Activated naive CD8-positive, alpha-beta T cell treated with anti-CD3 and anti-CD28 coated beads for 36 hours (primary cell): ENCODE results near the gene RAB6B. TPM values are rescaled to one million over a fixed set of nuclear protein-coding genes. Genes with fewer than 3 reads are reported as not detected.

ENCODE experiments used
- DNase-seq: peaks from one replicate; pipeline ENCODE4 v3.0.0; 2021
- H3K27ac Mint-ChIP-seq: one replicate; pipeline ENCODE4 v1.8.0; 2022; ENCODE audit warnings: mild to moderate bottlenecking, moderate library complexity, mixed read lengths
- H3K27me3 Mint-ChIP-seq: one replicate; pipeline ENCODE4 v1.8.0; 2022; ENCODE audit warnings: mild to moderate bottlenecking, mixed read lengths
- H3K36me3 Mint-ChIP-seq: one replicate; pipeline ENCODE4 v1.8.0; 2021; ENCODE audit warnings: mild to moderate bottlenecking, mixed read lengths
- H3K4me1 Mint-ChIP-seq: one replicate; pipeline ENCODE4 v1.8.0; 2021; ENCODE audit warnings: mixed read lengths
- H3K4me3 Mint-ChIP-seq: one replicate; pipeline ENCODE4 v1.8.0; 2022; ENCODE audit warnings: mild to moderate bottlenecking, moderate library complexity, mixed read lengths
- H3K9me3 Mint-ChIP-seq: one replicate; pipeline ENCODE4 v1.8.0; 2022; ENCODE audit warnings: mixed read lengths
- total RNA-seq, 2 experiments: library from RNA; stranded (reverse); gene quantifications; one replicate each; pipeline ENCODE4 v1.2.3, GENCODE V29; 2021

The RAB6B gene
- total RNA-seq, 2 experiments from 2014 or later, result 0.08 to 0.29 TPM

DNA sequence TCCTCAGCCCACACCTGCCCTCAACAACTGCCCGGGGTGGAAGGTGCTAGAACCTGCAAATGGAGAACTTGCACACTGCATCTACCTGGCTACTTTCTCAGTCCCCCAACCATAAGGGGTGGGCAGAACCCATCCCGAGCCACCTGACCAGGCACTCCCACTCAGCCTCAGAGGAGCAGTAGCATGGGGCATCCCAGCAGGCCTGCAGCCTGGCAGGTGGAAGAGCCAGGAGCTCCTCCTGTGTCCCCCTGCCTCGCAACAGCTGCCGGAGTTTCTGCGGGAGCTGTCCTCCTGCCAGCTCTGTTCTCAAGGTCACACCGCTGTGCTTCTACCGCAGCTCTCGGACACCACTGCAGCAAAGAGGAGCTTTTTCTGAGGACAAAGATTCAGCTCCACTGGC, 27.5 kb downstream of the RAB6B start:
- no peaks in the 10 kb centered on the region for H3K4me1 Mint-ChIP-seq
- DNase-seq, result no peak
- no peaks in the 10 kb centered on the region for H3K36me3 Mint-ChIP-seq
- no peaks in the 10 kb centered on the region for H3K27me3 Mint-ChIP-seq
- no peak overlapping the region for H3K4me3 Mint-ChIP-seq
- H3K9me3 Mint-ChIP-seq, result no peaks in the 10 kb centered on the region
- H3K27ac Mint-ChIP-seq, result no peak overlapping the region

DNA sequence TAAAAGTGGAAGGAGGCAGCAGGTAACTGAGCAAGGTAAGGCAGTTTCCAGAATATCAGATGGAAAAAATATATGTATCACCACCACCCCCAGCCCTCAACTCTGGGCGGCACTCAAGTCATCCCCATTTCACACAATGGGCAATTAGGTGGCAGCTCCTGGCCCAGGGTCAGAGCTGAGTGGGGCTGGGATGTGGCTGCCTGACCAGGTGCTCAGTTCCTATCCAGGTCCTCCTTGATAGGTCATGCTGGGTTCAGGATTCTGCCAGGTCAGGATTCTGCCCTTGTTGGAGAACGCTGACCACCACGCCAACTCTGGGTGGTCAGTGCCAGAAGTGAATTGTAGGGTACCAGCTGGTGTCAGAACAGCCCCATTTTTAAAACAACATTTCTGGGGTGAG, 29.5 kb downstream of the RAB6B start:
- H3K27me3 Mint-ChIP-seq, result no peaks in the 10 kb centered on the region
- H3K9me3 Mint-ChIP-seq, result no peaks in the 10 kb centered on the region
- no peaks in the 10 kb centered on the region for H3K36me3 Mint-ChIP-seq

DNA sequence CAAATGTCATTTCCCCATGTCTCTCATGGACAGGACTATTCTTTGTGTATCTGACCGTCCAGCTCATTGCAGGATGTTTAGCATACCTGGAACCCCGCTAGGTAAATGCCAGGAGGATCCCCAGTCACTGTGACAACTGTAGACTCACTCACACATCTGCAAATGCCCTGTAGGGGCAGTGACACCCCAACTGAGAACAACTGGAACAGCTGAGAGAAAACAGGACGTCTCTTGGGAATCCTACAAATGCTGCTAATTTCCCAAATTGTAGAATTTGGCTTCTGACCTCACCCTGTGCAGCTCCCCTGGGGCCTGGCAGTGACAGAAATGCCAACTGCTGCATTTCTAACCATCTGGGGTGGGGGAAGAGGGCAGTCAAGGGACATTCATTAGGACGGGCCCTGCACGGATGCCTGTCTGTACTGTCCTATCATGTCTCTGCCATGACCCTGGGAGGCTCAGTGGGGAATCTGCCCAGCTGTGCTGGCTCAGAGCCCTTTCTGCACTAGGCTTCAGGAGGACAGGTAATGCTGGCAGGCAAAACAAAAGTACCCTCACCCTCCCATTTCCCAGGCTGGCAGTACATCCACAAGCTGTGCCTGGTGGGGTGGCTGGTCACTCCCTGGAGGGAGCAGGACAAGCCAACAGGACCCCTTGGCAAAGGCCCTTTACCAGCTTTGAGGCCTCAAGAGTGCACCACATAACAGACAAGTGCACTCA, 30.4 kb downstream of the RAB6B start:
- no peak overlapping the region for H3K27ac Mint-ChIP-seq
- H3K4me1 Mint-ChIP-seq, result no peaks in the 10 kb centered on the region
- no peaks in the 10 kb centered on the region for H3K27me3 Mint-ChIP-seq
- no peak for DNase-seq
- no peaks in the 10 kb centered on the region for H3K36me3 Mint-ChIP-seq
- no peaks in the 10 kb centered on the region for H3K9me3 Mint-ChIP-seq
- no peak overlapping the region for H3K4me3 Mint-ChIP-seq

More for the DNA sequence above, 29.5 kb downstream of the RAB6B start:
- no peak overlapping the region for H3K4me3 Mint-ChIP-seq
- H3K4me1 Mint-ChIP-seq, result no peaks in the 10 kb centered on the region
- no peak for DNase-seq
- no peak overlapping the region for H3K27ac Mint-ChIP-seq

DNA sequence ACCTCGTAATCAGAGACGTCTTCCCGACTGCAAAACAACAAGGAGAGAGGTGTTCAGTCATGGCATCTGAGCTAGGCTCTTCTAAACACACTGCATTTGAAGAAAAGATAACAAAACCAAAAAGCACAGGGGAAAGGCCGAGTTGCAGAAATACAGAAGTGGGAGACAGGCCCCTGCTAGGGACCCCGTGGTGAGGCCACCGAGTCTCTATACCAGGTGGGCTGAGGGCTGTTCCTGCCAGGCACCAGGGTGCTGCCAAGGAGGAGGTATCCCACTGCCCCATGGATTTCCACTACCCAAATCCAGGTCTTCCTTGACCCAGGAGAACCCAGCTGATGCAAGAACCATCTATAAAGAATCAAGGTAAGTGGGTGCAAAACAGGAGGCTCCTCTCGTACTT, 31.1 kb downstream of the RAB6B start:
- no peak for DNase-seq
- Mint-ChIP-seq H3K9me3 (no peaks in the 10 kb centered on the region), H3K27me3 (no peaks in the 10 kb centered on the region), H3K4me3 (no peak overlapping the region), H3K27ac (no peak overlapping the region), H3K4me1 (no peaks in the 10 kb centered on the region), H3K36me3 (no peaks in the 10 kb centered on the region)

DNA sequence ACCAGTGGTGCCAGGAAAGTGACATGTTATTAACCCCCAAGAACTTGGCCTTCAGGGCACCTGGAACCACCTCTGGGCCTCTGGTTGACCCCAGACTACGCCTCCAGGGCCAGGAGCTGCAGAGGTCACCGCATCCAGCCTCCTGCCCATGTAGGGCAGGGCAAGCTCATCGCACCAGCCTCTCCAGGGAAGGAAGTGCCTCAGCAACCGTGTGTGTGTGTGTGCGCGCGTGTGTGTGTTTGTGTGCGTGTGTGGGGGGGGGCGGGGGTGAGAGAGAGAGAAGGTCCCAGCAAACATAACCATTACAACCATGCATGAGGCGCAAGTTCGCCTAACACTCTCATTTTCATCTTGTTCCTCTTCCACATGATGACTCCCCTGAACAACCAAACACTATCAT, 31.8 kb downstream of the RAB6B start:
- H3K36me3 Mint-ChIP-seq, result no peaks in the 10 kb centered on the region
- no peaks in the 10 kb centered on the region for H3K4me1 Mint-ChIP-seq
- no peaks in the 10 kb centered on the region for H3K9me3 Mint-ChIP-seq
- no peak overlapping the region for H3K27ac Mint-ChIP-seq
- DNase-seq, result no peak
- no peak overlapping the region for H3K4me3 Mint-ChIP-seq
- H3K27me3 Mint-ChIP-seq, result no peaks in the 10 kb centered on the region

DNA sequence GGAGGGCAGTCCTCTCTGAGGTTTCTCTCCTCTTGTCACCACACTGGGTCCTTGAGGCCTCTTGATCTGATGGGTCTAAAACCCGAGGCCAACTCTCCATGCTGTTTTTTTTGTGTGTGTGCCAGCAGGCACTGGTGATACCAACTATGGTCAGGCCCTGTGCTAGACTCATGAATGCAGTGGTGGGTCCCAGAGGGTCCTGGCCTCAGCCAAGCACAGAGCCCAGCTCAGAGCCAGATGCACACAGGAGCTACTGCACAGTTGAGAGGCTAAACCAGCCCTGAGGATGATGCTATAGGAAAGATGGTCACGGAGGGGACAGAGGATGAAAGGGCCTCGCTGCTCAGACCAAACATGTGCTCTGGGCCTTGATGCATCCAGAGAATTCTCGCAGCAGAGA, 33.5 kb downstream of the RAB6B start:
- Mint-ChIP-seq H3K36me3 (no peaks in the 10 kb centered on the region), H3K27ac (no peak overlapping the region), H3K4me1 (peaks cover 6% of the 10 kb centered on the region), H3K27me3 (no peaks in the 10 kb centered on the region), H3K9me3 (no peaks in the 10 kb centered on the region), H3K4me3 (no peak overlapping the region)
- no peak for DNase-seq

DNA sequence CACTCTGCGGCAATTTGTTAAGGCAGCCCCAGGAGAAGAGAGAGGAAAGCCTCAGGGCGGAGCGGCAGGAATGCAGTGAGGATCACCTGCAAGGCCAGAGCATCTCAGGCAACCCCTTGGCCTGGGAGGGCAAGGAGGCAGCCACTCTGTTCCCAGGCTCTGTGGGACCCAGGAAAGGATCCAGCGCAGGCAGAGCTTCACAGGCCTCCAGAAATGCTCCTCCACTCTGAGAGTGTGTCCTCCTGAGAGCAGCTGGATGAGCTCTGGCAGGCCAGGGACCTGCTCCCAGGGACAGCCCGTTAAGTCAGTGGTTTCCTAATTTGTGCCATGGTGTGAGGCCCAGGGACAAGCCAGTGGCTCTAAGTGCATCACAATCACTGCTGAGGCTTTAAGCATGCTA, 35.2 kb downstream of the RAB6B start:
- no peak for DNase-seq
- Mint-ChIP-seq H3K4me1 (peaks cover 6% of the 10 kb centered on the region), H3K27me3 (no peaks in the 10 kb centered on the region), H3K36me3 (no peaks in the 10 kb centered on the region), H3K27ac (no peak overlapping the region), H3K4me3 (no peak overlapping the region), H3K9me3 (no peaks in the 10 kb centered on the region)

DNA sequence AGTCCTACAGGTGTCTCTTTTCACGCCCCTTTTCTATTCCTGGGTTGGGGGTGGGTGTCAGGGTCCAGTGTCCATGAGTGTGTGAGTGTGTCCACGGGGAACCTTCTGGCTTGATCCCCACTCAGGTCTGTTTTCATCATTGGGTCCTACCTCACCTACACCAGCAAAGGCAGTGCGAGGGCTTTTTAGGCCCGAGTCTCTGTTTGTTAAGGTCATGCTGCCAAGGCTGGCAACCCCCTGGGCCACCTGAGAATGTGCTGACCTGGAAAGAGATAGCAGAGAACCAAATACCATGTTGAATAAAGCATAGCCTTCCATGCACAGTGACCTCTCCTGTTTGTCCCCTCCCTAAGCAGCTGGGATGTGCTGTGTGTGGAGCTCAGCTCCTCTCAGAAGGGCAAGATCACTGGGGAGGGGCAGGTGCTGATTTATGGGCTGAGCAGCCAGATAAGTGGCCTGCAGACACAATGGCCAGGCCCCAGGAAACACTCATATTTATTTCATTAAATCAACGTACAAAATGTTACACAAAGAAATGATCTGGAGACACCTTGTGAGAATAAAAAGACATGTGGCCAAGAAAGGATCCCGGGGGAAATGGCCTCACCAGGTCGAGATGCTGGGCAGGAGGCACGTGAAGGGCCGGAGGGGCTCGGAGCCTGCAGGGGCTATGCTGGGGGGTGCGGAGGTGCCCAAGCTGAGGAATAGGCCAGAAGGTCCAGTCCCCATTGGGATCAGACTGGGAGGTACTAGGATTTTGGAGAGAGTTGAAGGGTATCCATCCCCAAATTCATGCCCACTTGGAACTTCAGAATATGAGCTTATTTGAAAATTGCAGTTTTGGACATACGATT, 36.1 kb downstream of the RAB6B start:
- Mint-ChIP-seq H3K27me3 (no peaks in the 10 kb centered on the region), H3K4me1 (peaks cover 6% of the 10 kb centered on the region), H3K27ac (no peak overlapping the region), H3K9me3 (no peaks in the 10 kb centered on the region), H3K36me3 (no peaks in the 10 kb centered on the region), H3K4me3 (no peak overlapping the region)
- DNase-seq, result no peak

DNA sequence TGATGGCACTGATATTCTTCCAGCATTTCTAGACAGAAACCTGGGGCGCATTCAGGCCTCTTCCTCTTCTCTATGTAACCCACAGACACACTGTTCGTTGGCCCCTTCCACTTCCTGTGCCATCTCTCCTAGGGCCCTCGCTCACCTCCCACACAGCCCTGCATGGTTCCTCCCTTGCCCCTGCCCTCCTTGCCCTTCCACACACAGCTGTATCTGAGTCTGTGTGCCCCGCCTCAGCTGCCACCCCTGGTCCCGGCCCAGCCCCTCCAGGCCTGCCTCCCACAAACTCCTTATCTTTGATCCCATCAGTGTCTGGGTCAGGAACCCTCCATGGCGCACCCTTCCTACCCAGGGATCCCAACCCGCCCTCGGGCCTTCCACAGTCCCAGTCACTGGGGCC, 37.9 kb downstream of the RAB6B start:
- H3K4me1 Mint-ChIP-seq, result peaks cover 6% of the 10 kb centered on the region
- DNase-seq, result no peak

DNA sequence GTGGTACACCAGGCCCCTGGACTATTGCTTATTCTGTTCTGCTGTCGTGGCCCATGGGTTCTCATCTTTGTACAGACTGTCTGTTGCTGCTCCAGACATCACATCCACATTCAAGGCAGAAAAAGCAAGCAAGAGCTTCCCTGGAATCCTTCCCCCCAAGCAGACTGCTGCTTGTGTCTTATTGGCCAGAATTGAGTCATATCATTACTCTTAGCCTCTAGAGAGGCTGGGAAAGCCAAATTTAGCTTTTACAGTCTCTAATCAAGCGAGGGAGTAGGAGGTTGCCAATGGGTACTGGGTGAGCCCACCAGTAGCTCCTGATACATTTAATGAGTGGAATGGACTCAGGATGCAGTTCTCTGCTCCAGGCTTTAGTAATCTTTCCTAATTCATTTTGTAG, 39.4 kb downstream of the RAB6B start:
- Mint-ChIP-seq H3K27me3 (no peaks in the 10 kb centered on the region), H3K9me3 (no peaks in the 10 kb centered on the region), H3K4me3 (no peak overlapping the region), H3K4me1 (peaks cover 6% of the 10 kb centered on the region), H3K36me3 (no peaks in the 10 kb centered on the region), H3K27ac (no peak overlapping the region)
- DNase-seq, result no peak

More for the DNA sequence above, 37.9 kb downstream of the RAB6B start:
- Mint-ChIP-seq H3K27me3 (no peaks in the 10 kb centered on the region), H3K9me3 (no peaks in the 10 kb centered on the region), H3K4me3 (no peak overlapping the region), H3K27ac (peak overlapping the region; percentile 38), H3K36me3 (no peaks in the 10 kb centered on the region)

DNA sequence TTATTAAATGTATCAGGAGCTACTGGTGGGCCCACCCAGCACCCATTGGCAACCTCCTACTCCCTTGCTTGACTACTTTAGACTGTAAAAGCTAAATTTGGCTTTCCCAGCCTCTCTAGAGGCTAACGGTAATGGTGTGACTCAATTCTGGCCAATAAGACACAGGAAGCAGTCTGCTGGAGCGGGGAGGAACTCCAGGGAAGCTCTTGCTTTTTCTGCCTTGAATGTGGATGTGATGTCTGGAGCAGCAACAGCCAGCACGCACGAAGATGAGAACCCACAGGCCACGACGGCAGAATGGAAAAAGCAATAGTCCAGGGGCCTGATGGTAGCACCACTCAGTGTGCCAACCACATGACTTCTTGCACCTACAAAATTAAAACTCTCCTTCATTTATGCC, 39.9 kb downstream of the RAB6B start:
- Mint-ChIP-seq H3K9me3 (no peaks in the 10 kb centered on the region), H3K27me3 (no peaks in the 10 kb centered on the region), H3K4me3 (no peak overlapping the region), H3K27ac (no peak overlapping the region), H3K36me3 (no peaks in the 10 kb centered on the region), H3K4me1 (peaks cover 6% of the 10 kb centered on the region)
- no peak for DNase-seq

DNA sequence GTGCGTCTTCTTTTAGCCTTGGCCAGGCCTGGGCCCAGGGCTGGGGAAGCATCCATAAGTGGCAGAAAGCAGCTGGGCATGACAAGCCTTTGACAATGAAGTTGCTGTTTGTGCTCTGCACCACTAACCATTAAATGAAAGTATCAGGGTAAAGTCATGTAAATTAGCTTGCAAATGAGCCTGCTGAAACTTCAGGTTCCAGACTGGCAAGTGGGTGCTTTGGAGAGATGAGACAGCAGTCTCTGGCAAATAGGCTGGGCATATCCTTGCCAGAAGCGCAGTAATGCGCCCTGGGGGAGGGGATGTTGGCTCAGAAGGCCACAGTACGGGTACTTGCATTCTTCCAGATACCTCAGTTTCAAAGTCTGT, 40.7 kb downstream of the RAB6B start:
- Mint-ChIP-seq H3K36me3 (no peaks in the 10 kb centered on the region), H3K4me1 (peaks cover 6% of the 10 kb centered on the region), H3K27me3 (no peaks in the 10 kb centered on the region), H3K4me3 (no peak overlapping the region), H3K27ac (no peak overlapping the region), H3K9me3 (no peaks in the 10 kb centered on the region)
- no peak for DNase-seq

DNA sequence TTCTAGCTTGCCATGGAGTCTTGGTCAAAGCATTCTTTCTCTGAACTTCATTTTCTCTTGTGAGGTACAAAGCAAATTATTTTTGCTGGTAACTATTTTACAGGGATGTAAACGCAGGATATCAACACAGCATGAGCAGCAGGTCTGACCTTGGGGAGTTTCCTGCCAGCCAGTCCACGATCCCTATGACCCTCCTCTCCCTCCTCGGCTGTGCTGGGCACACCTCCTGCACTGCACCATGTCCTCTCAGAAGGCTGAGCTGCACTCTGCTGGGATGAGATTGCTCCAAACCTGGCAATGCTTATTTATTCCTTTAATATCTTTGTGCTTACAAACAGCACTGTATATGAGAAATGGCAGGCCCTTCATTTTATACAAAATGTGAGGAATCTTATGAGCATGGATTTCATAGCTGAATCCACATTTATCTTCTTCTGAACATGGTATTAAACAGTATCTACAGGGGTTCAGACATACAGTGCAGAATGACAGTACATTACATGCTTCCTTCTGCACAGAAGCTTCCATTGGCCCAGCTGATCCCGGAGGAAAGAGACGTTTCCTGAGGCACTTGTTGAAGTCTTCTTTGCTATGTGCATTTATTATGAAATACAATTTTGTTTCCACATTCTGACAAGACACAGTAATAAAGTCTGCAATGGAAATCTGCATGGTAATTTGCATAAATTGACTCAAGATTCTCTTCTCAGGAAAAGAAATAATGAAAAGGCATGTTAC, 41.2 kb downstream of the RAB6B start:
- H3K4me1 Mint-ChIP-seq, result peaks cover 6% of the 10 kb centered on the region

DNA sequence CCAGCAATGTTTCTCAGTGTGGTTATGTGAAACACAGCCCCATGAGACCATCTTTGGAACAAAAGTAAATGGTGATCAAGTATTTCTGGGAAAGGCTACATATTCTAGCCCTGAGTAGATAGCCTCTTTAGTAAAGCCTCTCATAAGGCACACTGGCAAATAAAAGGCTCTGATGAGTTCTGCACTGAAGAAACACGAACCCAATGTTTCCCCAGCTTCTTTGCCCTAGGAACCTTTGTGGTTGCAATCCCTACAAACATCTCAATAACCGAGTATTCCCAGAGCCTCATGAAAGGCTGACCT, 41.8 kb downstream of the RAB6B start:
- H3K27me3 Mint-ChIP-seq, result no peaks in the 10 kb centered on the region
- no peak for DNase-seq
- no peaks in the 10 kb centered on the region for H3K36me3 Mint-ChIP-seq
- H3K4me3 Mint-ChIP-seq, result no peak overlapping the region
- H3K9me3 Mint-ChIP-seq, result no peaks in the 10 kb centered on the region
- peaks cover 6% of the 10 kb centered on the region for H3K4me1 Mint-ChIP-seq
- H3K27ac Mint-ChIP-seq, result no peak overlapping the region

More for the DNA sequence above, 41.2 kb downstream of the RAB6B start:
- DNase-seq, result no peak
- Mint-ChIP-seq H3K4me3 (no peak overlapping the region), H3K9me3 (no peaks in the 10 kb centered on the region), H3K27me3 (no peaks in the 10 kb centered on the region), H3K36me3 (no peaks in the 10 kb centered on the region), H3K27ac (no peak overlapping the region)

DNA sequence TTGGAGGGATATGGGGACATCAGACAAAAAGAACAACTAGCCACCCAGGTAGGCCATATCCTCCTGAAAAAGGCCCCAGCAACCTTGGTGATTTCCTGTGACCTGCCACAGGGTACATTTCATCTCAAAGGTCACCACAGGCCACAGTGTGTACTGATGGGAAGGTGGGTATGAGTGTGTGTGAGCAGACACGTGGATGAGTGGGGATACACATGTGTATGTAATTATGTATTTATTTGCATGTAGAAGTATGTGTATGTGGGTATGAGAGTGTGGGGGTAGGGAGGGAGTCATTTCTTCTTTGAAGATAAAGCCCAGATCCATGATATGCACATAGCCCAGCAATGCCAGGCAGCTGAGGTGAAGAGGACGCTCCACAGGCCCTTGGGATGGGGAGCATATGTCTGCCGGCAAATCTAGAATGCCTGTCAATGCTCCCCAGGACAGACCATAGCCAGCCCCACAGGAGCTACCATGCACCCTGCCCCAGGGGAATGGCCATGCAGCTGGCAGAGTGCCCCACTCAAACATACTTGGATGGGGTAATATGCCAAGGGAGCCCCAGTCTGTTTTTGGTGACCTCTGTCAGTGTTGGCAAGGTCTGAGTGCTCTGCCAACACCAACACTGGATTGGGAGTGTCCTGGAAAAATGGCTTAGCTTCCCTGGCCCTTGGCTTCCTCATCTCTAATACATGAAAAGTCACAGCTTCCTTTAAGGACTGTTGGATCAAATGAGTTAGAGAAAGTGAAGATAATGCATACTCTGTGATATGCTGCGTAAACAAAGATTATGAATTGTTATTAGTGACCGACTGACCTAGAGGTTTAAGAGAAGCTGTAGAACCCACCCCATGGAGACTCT, 42.4 kb downstream of the RAB6B start:
- peaks cover 6% of the 10 kb centered on the region for H3K4me1 Mint-ChIP-seq
- no peak overlapping the region for H3K4me3 Mint-ChIP-seq
- no peaks in the 10 kb centered on the region for H3K36me3 Mint-ChIP-seq
- H3K27me3 Mint-ChIP-seq, result no peaks in the 10 kb centered on the region
- no peak overlapping the region for H3K27ac Mint-ChIP-seq
- DNase-seq, result no peak
- H3K9me3 Mint-ChIP-seq, result no peaks in the 10 kb centered on the region
